OCI-LY3 (cell line): ENCODE data around the gene PACRG.

Experiments used
- EZH2phosphoT487 ChIP-seq: fragments of 200-600 bp; shearing (Covaris generic); IDR thresholded peaks from 2 replicates; pipeline ENCODE4 v1.6.1; 2018; ENCODE audit warnings: antibody characterized with exemption, mixed run types, low read depth
- TF ChIP-seq, protein P1 (sequence below): fragments of 200-600, 300-600 bp; sonication (generic); IDR thresholded peaks from 2 replicates; pipeline ENCODE4 v1.5.1; 2014; ENCODE audit warnings: antibody characterized with exemption, low read length, low read depth

GRCh38 chr6:162702446-162702845 is 25.3 kb upstream of the PACRG start:
- TF ChIP-seq, protein P1, sequence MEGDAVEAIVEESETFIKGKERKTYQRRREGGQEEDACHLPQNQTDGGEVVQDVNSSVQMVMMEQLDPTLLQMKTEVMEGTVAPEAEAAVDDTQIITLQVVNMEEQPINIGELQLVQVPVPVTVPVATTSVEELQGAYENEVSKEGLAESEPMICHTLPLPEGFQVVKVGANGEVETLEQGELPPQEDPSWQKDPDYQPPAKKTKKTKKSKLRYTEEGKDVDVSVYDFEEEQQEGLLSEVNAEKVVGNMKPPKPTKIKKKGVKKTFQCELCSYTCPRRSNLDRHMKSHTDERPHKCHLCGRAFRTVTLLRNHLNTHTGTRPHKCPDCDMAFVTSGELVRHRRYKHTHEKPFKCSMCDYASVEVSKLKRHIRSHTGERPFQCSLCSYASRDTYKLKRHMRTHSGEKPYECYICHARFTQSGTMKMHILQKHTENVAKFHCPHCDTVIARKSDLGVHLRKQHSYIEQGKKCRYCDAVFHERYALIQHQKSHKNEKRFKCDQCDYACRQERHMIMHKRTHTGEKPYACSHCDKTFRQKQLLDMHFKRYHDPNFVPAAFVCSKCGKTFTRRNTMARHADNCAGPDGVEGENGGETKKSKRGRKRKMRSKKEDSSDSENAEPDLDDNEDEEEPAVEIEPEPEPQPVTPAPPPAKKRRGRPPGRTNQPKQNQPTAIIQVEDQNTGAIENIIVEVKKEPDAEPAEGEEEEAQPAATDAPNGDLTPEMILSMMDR = no peak
- no peak for TF ChIP-seq EZH2phosphoT487
